Testis (tissue), 3 donors: ENCODE data around the gene COPG1. TPM values are rescaled to one million over a fixed set of nuclear protein-coding genes. Genes with fewer than 3 reads are reported as not detected.

ENCODE experiments used
- DNase-seq: peaks from one replicate; pipeline ENCODE4 v3.0.0-alpha.2; 2019
- H3K27ac ChIP-seq, 2 donors: fragments of 200-600 bp; sonication (generic); one replicate each; pipeline ENCODE4 v1.5.1; 2019
- H3K27me3 ChIP-seq: fragments of 200-600 bp; sonication (generic); one replicate; pipeline ENCODE4 v1.5.1; 2019
- H3K36me3 ChIP-seq: fragments of 200-600 bp; sonication (generic); one replicate; pipeline ENCODE4 v1.5.1; 2017; ENCODE audit warnings: low read depth; ENCODE audit errors: missing control alignments
- H3K4me1 ChIP-seq: fragments of 200-600 bp; sonication (generic); one replicate; pipeline ENCODE4 v1.5.1; 2019
- H3K4me3 ChIP-seq, 2 donors: fragments of 200-600 bp; sonication (generic); one replicate each; pipeline ENCODE4 v1.5.1; 2017 to 2019
- H3K9me3 ChIP-seq: fragments of 200-600 bp; sonication (generic); one replicate; pipeline ENCODE4 v1.5.1; 2017
- CTCF ChIP-seq, 3 experiments: fragments of 450-650 bp in 2 of 3; fragments of 200-600 bp in 1 of 3; sonication (generic) in 1 of 3; IDR thresholded peaks; one replicate each; pipeline ENCODE4 v1.5.1; 2016 to 2019; ENCODE audit warnings: antibody characterized with exemption in 3 of 3, mild to moderate bottlenecking in 2 of 3, moderate library complexity in 1 of 3
- POLR2A ChIP-seq: fragments of 450-650 bp; IDR thresholded peaks from one replicate; pipeline ENCODE4 v1.6.1; 2017; ENCODE audit warnings: antibody characterized with exemption, mild to moderate bottlenecking, moderate library complexity
- whole genome bisulfite sequencing, 2 donors: methylation state at CpG; one replicate each; pipeline ENCODE4 v1.1.5; 2018; 5-methylcytosine and 5-hydroxymethylcytosine counted together
- intact Hi-C: fragments of 100-400 bp; cut with DNase I; formaldehyde crosslinking; loops from one replicate; pipeline ENCODE4 v1.15.1; 2023; ENCODE audit warnings: low total_unique reads
- polyA plus RNA-seq: library from polyadenylated mRNA; stranded (reverse); fragments of 350-450 nt; fragmentation: Illumina TruSeq; extraction: RNeasy Lipid Tissue Mini Kit (QIAGEN cat#74804); gene quantifications from one replicate; pipeline ENCODE4 v1.2.3, GENCODE V29; 2014; ENCODE audit warnings: low read depth, low replicate concordance; ENCODE audit not compliant: insufficient read depth
- total RNA-seq, 2 donors: library from RNA; depleted of rRNA; stranded (reverse); fragments of >200 nt; gene quantifications; one replicate each; pipeline ENCODE4 v1.2.3, GENCODE V29; 2016

Gene COPG1
- total and polyA plus RNA-seq, 3 donors from 2014 or later = 94.5 to 113 (median 98.2) TPM

GRCh38 chr3:129231331-129232119, 17.9 kb upstream of the COPG1 start:
- peaks cover 5% of the 10 kb centered on the region for H3K4me1 ChIP-seq
- 80 to 85% methylated on average over 10 of the region's 10 CpGs for WGBS, 2 donors
- H3K27ac ChIP-seq = no peak overlapping the region
- no peak for TF ChIP-seq POLR2A
- no peak for TF ChIP-seq CTCF (IDR thresholded peaks at IDR 0.05)
- no peak overlapping the region for H3K4me3 ChIP-seq
- no peaks in the 10 kb centered on the region for H3K27me3 ChIP-seq
- H3K9me3 ChIP-seq = no peaks in the 10 kb centered on the region
- H3K36me3 ChIP-seq = no peaks in the 10 kb centered on the region
- intact Hi-C loops = no loop called here
- no peak for DNase-seq

GRCh38 chr3:129233538-129233937, 15.9 kb upstream of the COPG1 start:
- Histone ChIP-seq H3K4me1 (peaks cover 2% of the 10 kb centered on the region), H3K27me3 (no peaks in the 10 kb centered on the region), H3K4me3 (no peak overlapping the region), H3K9me3 (no peaks in the 10 kb centered on the region), H3K36me3 (no peaks in the 10 kb centered on the region), H3K27ac (no peak overlapping the region)
- peak; percentile 43 for DNase-seq
- 80 to 83% methylated on average over 4 of the region's 4 CpGs for WGBS, 2 donors
- TF ChIP-seq CTCF (IDR thresholded peaks at IDR 0.05) = no peak
- intact Hi-C loops = no loop called here

DNA sequence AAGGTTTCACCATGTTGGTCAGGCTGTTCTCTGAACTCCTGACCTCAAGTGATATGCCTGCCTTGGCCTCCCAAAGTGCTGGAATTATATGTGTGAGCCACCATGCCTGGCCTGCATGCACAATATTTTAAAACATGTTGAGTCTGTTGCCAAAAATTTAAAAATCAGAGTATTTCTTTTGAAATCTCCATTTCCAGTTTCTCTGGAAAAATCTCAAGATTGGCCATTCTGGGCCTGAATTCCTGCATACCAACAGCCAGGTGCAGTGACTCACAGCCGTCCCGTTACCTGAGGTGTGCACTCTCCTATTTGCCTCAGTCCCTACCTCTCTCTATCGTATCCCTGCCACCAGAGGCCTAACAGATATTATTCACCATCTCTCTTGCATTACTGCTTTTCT, 15.0 kb upstream of the COPG1 start:
- DNase-seq = no peak
- Histone ChIP-seq H3K36me3 (no peaks in the 10 kb centered on the region), H3K4me1 (no peaks in the 10 kb centered on the region), H3K4me3 (no peak overlapping the region), H3K27ac (no peak overlapping the region), H3K27me3 (no peaks in the 10 kb centered on the region), H3K9me3 (no peaks in the 10 kb centered on the region)
- intact Hi-C loops = no loop called here
- WGBS, 2 donors = 90 to 95% methylated on average over 3 of the region's 3 CpGs
- TF ChIP-seq POLR2A (no peak), CTCF (IDR thresholded peaks at IDR 0.05) (no peak)

- no peak for DNase-seq
- intact Hi-C loops = no loop called here
These were observed 14.0 kb upstream of the COPG1 start for GRCh38 chr3:129235344-129235917.

DNA sequence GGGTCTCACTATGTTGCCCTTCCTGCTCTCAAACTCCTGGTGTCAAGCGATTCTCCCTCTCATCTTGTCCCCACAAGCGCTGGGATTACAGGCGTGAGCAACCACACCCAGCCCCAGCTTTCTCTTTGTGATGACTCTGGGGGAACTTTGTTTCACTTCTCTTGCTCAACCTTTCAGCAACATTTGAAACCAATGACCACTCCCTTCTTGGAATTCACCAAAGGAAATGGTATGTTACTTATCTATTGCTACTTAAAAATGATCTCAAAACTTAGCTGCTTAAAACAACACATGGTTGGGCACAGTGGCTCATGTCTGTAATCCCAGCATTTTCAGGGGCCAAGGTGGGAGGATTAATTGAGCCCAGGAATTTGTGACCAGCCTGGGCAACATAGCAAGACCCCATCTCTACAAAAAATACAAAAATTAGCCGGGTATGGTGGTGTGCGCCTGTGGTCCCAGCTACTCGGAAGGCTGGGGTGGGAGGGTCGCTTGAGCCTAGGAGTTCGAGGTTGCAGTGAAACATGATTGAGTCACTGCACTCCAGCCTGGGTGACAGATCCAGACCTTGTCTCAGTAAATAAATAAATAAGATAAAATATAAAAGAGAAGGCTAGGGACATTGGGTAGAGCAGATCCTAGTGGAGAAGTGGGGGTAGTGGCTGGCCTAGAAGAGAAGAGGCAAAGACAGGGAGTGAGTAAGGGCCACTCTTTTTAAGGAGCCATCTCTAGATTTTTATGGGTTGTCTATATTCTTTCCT, 10.3 kb upstream of the COPG1 start:
- Histone ChIP-seq H3K9me3 (no peaks in the 10 kb centered on the region), H3K27me3 (no peaks in the 10 kb centered on the region), H3K36me3 (no peaks in the 10 kb centered on the region), H3K4me1 (no peaks in the 10 kb centered on the region), H3K4me3 (no peak overlapping the region), H3K27ac (no peak overlapping the region)
- no peak for DNase-seq
- intact Hi-C loops = no loop called here
- TF ChIP-seq CTCF (IDR thresholded peaks at IDR 0.05) (no peak), POLR2A (no peak)
- WGBS, 2 donors = 84 to 90% methylated on average over 8 of the region's 8 CpGs

More at GRCh38 chr3:129235344-129235917, 14.0 kb upstream of the COPG1 start:
- TF ChIP-seq POLR2A = no peak
- Histone ChIP-seq H3K9me3 (no peaks in the 10 kb centered on the region), H3K4me3 (no peak overlapping the region), H3K27me3 (no peaks in the 10 kb centered on the region), H3K36me3 (no peaks in the 10 kb centered on the region), H3K4me1 (no peaks in the 10 kb centered on the region), H3K27ac (no peak overlapping the region)
- WGBS, 2 donors = 93 to 94% methylated on average over 4 of the region's 4 CpGs
